Inflammatory macrophage treated with lipopolysaccharide for 4 hours (primary cell): ENCODE results near the gene KIF1B.

Experiments used
- DNase-seq: peaks from one replicate; pipeline ENCODE4 v3.0.0-alpha.2; 2020

KIF1B gene

GRCh38 chr1:10237157-10237539 is 26.8 kb downstream of the KIF1B start:
- DNase-seq = no peak

GRCh38 chr1:10242135-10242534 is 31.8 kb downstream of the KIF1B start:
- DNase-seq = no peak

DNA sequence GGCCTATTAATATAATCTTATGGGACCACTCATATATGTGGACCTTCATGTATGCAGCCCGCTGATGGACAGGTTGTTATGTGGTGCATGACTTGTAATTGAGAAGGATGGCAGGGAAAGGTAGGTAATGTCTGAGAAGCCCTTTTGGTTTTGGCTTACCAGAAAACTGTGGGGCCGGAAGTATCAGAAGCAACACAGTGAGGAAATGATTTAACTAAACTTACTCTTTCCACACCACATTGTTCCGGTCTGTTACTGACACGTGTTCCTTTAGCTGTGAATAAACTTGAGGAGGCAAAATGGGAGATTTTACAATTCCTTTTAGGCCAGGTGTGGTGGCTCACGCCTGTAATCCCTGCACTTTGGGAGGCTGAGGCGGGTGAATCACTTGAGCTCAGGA is 32.4 kb downstream of the KIF1B start:
- peak; percentile 22 for DNase-seq

GRCh38 chr1:10245674-10246073 is 35.3 kb downstream of the KIF1B start:
- no peak for DNase-seq

DNA sequence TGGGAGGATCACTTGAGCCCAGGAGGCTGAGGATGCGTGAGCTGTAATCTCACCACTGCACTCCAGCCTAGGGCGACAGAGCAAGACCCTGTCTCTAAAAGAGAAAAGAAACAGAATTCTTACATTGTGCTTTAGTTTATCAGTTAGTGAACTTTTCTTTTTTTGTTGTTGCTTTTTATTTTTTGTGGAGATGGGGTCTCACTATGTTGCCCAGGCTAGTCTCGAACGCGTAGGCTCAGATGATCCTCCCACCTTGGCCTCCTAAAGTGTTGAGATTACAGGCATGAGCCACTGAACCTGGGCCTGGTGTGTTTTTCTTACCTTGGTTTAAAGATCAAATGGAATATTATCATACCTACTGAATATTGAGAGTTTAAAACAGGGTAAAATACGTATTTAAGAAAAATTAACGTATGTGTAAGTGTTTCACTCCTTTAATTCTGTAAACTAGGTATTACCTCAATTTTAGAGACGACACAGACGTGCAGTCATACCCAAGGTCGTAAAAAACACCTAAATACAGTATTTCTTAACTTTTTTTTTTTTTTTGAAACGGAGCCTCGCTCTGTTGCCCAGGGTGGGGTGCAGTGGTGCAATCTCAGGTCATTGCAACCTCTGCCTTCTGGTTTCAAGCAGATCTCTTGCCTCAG is 39.6 kb downstream of the KIF1B start:
- no peak for DNase-seq

DNA sequence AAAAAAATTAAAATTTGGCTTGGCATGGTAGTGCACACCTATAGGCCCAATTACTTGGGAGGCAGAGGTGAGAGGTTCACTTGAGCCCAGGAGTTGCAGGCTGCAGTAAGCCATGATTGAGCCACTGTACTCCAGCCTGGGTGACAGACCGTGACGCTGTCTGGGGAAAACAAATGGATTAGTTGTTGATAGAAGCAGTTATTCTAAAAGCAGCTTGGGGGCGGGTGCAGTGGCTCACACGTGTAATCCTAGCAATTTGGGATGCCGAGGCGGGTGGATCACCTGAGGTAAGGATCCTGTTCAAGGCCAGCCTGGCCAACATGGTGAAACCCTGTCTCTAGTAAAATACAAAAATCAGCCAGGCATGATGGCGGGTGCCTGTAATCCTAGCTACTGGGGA is 40.3 kb downstream of the KIF1B start:
- no peak for DNase-seq

DNA sequence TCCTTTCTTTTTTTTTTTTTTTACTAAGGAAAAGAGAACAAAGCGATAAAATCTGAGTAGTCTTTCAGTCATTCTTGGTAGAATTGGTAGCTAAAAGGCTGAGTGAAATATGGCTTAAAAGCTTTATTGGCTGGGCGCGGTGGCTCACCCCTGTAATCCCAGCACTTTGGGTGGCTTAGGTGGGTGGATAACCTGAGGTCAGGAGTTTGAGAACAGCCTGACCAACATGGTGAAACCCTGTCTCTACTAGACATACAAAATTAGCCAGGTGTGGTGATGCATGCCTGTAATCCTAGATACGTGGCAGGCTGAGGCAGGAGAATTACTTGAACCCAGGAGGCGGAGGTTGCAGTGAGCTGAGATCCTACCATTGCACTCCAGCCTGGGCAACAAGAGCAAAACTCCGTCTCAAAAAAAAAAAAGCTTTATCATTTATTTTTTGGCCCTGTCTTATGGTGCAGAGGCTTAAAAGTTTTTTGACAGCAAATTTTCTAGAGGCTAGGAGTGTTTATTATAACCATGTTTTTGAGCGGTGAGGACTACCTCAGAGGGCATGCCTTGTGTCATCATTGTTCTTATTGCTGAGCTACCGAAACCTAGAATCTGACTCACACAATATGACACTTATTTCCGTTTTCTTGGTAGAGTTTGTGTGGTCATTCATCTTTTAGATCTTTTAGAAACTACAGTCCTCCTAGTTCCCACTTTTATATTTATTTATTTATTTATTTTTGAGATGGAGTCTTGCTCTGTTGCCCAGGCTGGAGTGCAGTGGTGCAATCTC is 41.1 kb downstream of the KIF1B start:
- DNase-seq = peak; percentile 84

- no peak for DNase-seq
Observed at GRCh38 chr1:10252508-10252907, 42.1 kb downstream of the KIF1B start.

- DNase-seq = no peak
Observed at GRCh38 chr1:10253149-10253548, 42.8 kb downstream of the KIF1B start.

DNA sequence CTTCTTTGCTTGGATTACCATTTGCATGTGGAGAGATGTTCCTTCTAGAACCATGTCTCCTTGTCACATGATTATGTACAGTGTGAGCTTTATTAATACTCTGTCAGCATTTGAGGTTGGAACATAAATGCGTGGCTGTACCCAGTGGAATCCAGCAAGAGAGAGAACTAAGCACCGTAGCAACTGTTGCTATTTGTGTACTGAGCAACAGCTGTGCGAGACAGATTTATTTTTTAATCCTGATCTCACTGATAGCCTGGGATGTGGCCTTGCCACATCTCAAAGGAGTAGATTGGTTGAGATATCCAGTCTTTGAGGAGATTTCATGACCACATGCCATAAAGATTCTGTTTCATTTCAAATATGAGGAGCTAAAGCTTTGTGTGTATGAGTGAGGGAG is 43.4 kb downstream of the KIF1B start:
- DNase-seq = peak; percentile 84

- DNase-seq = peak; percentile 5
Observed at GRCh38 chr1:10257851-10258250, 47.5 kb downstream of the KIF1B start.

GRCh38 chr1:10259547-10259946 is 49.2 kb downstream of the KIF1B start:
- DNase-seq = peak; percentile 14

GRCh38 chr1:10263450-10264082 is 53.2 kb downstream of the KIF1B start:
- DNase-seq = no peak

DNA sequence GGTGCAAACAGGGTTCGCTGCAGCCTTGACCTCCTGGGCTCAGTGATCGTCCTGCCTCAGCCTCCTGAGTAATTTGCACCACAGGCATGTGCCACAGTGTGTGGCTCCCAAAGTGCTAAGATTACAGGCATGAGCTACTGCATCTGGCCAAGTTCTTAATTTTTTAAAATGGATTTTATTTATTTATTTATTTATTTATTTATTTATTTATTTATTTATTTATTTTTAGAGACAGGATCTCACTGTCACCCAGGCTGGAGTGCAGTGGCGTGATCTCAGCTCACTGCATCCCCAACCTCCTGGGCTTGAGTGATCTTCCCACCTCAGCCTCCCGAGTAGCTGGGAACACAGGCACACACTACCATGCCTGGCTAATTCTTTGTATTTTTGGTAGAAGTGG is 54.7 kb downstream of the KIF1B start:
- DNase-seq = no peak

DNA sequence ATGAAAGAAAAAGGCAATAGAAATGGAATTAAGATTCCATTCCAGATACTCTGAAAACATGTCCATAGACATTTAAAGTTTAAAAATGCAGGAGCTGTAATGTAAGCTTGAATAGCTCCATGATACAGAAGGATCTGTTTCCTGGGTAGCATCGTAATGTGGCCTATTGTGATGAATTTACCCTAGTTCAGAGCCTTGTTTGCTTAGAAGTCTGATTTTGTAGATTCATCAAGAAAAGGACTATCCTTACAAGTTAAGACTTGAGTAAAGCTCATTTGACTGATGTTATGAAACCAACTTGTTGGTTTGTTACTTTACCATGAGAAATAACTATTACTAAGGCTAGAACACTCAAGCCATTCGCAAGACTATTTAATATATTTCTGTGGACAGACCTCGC is 55.5 kb downstream of the KIF1B start:
- DNase-seq = no peak

- no peak for DNase-seq
Observed at GRCh38 chr1:10267319-10267718, 56.9 kb downstream of the KIF1B start.

DNA sequence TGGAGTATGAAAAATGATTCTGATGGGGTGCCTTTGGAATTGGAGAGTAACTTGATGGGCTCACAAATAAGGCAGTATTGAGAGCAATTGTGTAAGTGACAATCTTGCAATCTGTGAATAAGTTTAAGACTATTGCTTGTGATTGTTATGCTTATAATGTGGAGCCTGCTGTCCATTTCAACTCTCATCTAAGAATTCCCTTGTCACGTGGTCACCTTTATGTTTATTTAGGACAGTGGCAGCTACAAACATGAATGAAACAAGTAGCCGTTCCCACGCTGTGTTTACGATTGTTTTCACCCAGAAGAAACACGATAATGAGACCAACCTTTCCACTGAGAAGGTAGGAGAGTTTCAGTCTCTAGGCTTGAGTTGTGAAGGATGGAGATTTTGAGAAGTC is 57.6 kb downstream of the KIF1B start:
- DNase-seq = no peak

- no peak for DNase-seq
Observed at GRCh38 chr1:10271090-10271489, 60.7 kb downstream of the KIF1B start.

- DNase-seq = no peak
Observed at GRCh38 chr1:10271869-10272268, 61.5 kb downstream of the KIF1B start.

DNA sequence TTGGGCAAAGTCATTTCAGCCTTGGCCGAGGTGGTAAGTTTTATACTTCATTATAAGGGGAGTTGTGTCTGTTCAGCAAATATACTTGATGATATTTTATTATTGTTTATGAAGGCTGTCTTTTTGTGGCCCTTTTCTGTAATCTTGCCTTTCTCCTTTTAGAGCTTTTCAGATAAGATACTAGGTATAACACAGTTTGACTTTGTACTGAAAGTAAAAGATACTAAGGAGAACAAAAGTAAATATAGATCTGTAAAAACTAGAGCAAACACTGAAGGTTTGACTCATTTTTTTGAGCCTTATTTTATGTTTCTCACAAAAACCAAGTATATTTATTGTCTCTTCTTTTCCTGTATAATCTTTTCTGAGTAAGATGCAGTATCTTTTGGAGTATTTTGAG is 61.9 kb downstream of the KIF1B start:
- DNase-seq = no peak

DNA sequence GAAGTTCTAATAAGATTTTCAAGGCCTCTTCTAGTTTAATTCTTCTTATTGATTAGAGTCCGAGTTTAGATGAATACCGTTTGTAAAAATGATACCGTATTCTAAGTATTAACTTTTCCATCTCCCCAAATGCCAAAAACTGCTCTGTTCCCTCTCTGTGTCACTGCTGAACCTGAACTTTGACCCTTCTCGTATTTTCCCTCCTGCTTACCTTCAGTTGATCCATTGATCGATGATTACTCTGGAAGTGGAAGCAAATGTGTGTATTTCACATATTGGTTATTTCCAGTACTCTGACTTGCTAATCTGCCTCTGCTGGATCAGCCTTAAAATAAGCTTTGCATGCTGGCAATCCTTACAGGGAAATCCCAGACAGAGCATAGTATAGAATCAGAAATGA is 68.5 kb downstream of the KIF1B start:
- DNase-seq = no peak

- no peak for DNase-seq
Observed at GRCh38 chr1:10280439-10281350, 70.3 kb downstream of the KIF1B start.

GRCh38 chr1:10283318-10283984 is 73.1 kb downstream of the KIF1B start:
- no peak for DNase-seq
